ENCODE results near the gene NCOR1. TPM values are rescaled to one million over a fixed set of nuclear protein-coding genes. Genes with fewer than 3 reads are reported as not detected.

The NCOR1 gene
- total RNA-seq, 1 experiment from 2014 or later = 95.2 TPM

DNA sequence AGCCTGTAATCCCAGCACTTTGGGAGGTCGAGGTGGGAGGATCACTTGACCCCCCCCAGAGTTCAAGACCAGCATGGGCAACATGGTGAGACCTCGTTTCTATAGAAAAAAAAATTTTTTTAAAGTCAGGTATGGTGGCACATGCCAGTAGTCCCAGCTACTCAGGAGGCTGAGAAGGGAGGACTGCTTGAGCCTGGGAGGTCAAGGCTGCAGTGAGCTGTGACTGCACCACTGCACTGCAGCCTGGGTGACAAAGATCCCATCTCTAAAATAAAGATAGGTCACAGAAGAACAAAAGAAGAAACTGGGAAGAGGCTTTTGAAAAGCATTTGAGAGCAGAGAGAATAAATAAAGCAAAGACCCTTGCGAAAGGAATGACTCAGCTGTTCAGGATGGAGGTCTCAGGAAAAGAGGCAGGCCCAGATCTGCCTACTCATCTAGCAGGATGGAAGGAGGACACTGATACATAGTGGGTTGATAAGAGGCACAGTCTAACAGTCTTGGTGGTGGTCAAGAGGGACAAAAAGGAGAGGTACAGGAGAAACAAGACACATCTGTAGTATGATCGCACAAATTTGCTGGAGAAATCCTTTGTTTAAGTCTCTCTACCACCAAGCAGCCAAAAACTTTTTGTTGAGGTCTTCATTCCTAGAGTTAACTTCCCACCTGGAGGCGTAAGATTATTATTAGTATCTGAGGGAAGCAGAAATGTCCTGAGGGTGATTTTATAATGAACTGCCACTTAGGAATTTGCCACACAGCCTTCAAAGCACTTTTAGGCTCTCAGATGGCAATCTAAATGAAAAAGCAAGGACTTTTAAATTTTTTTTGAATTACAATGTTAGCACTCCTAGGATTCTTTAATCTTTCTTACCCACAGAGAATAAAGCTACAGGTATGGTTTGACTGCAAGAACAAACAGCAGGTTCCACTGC lies 233.4 kb downstream of the NCOR1 start:
- Histone ChIP-seq H3K4me1 (ENCODE audit: low read length) (peaks cover 6% of the 10 kb centered on the region; the same call in 1 of the 2 replicates), H3K9ac (ENCODE audit: low read length) (no peak overlapping the region), H3K27ac (ENCODE audit: low read length) (no peak overlapping the region), H3K4me2 (ENCODE audit: low read depth, low read length, poor library complexity, severe bottlenecking) (no peak overlapping the region), H3K9me3 (ENCODE audit: low read length) (no peaks in the 10 kb centered on the region), H3K79me2 (ENCODE audit: low read length) (no peaks in the 10 kb centered on the region), H2AFZ (ENCODE audit: low read length) (no peak overlapping the region), H3K4me3 (ENCODE audit: low read length) (no peak overlapping the region), H4K20me1 (ENCODE audit: insufficient read depth, low read depth, low read length) (no peaks in the 10 kb centered on the region), H3K27me3 (ENCODE audit: low read length) (no peaks in the 10 kb centered on the region), H3K9me2 (replicated peaks; ENCODE audit: insufficient read depth, low read length) (no peaks in the 10 kb centered on the region), H3K36me3 (ENCODE audit: insufficient read depth, low read length) (no peaks in the 10 kb centered on the region; the same call in none of the 2 replicates)
- no peak for DNase-seq

DNA sequence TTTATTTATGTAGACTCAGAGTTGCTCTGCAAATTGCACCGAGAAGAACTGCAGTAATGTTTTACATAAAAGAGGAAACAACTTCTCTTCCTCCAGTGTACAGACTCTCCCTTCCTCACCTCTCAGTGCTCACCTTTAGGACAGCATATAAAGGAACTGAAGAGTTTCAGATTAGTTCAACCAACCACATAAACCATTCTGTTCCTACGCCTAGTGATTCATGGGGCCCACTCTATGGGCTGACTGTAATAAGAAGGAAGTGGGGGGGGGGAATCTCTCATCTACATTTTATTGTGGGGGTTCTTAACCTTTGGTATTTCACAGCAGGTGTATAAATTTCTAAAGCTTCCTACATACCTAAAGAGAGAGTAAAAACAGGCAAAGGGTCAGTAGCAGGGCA lies 234.1 kb downstream of the NCOR1 start:
- Histone ChIP-seq H3K79me2 (ENCODE audit: low read length) (no peaks in the 10 kb centered on the region), H3K27ac (ENCODE audit: low read length) (no peak overlapping the region), H3K27me3 (ENCODE audit: low read length) (no peaks in the 10 kb centered on the region), H3K9ac (ENCODE audit: low read length) (no peak overlapping the region), H3K36me3 (ENCODE audit: insufficient read depth, low read length) (no peaks in the 10 kb centered on the region; the same call in none of the 2 replicates), H4K20me1 (ENCODE audit: insufficient read depth, low read depth, low read length) (no peaks in the 10 kb centered on the region), H3K4me1 (ENCODE audit: low read length) (peaks cover 6% of the 10 kb centered on the region; the same call in 1 of the 2 replicates), H3K9me2 (replicated peaks; ENCODE audit: insufficient read depth, low read length) (no peaks in the 10 kb centered on the region), H3K9me3 (ENCODE audit: low read length) (no peaks in the 10 kb centered on the region), H2AFZ (ENCODE audit: low read length) (no peak overlapping the region), H3K4me3 (ENCODE audit: low read length) (no peak overlapping the region), H3K4me2 (ENCODE audit: low read depth, low read length, poor library complexity, severe bottlenecking) (no peak overlapping the region)
- no peak for DNase-seq

Small RNA genes lying within 50 kb of the gene (small RNA-seq; reads per million reads assigned to genes)
- not detected for gene RNU6-314P
- gene RNU6-862P = not detected

Other genes with a start within 250 kb of the NCOR1 start
- gene ZSWIM7, start 215.8 kb downstream of the NCOR1 start, total RNA-seq (2014; rRNA removed; shearing (Covaris generic); ENCODE audit: low replicate concordance) = 41.0 and 55.1 TPM in 2 replicates
- 60.3 and 116 TPM in 2 replicates for gene TTC19, start 215.7 kb downstream of the NCOR1 start, total RNA-seq (2014; rRNA removed; shearing (Covaris generic); ENCODE audit: low replicate concordance)
- 43.4 and 48.2 TPM in 2 replicates for gene PIGL, start 1.7 kb upstream of the NCOR1 start, total RNA-seq (2014; rRNA removed; shearing (Covaris generic); ENCODE audit: low replicate concordance)
- gene CENPV, start 137.9 kb upstream of the NCOR1 start, total RNA-seq (2014; rRNA removed; shearing (Covaris generic); ENCODE audit: low replicate concordance) = 25.6 and 69.7 TPM in 2 replicates
- gene UBB, start 165.6 kb upstream of the NCOR1 start, total RNA-seq (2014; rRNA removed; shearing (Covaris generic); ENCODE audit: low replicate concordance) = 1,060 and 1,155 TPM in 2 replicates
- gene TRPV2, start 200.0 kb upstream of the NCOR1 start, total RNA-seq (2014; rRNA removed; shearing (Covaris generic); ENCODE audit: low replicate concordance) = 14.2 and 30.1 TPM in 2 replicates